HG03159 (cell line): ENCODE measurements around the gene VPS54.
"Not testable (repeated sequence)": the region's sequence is repeated elsewhere in the genome, so short reads cannot be mapped to it uniquely, and the experiment has no call there.

ENCODE experiments used
- ATAC-seq: cut with Tn5 transposase; IDR thresholded peaks from one replicate; pipeline ENCODE4 v1.9.1; 2021; ENCODE audit warnings: mild to moderate bottlenecking, moderate library complexity; ENCODE audit not compliant: unreplicated experiment

VPS54 gene

DNA sequence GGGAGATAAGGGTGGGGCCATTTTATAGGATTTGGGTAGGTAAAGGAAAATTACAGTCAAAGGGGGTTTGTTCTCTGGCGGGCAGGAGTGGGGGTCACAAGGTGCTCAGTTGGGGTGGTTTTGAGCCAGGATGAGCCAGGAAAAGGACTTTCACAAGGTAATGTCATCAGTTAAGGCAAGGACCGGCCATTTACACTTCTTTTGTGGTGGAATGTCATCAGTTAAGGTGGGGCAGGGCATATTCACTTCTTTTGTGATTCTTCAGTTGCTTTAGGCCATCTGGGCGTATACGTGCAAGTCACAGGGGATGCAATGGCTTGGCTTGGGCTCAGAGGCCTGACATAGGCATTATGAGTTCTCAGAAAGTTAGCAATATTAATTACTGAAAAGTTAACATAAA, 171.7 kb downstream of the VPS54 start:
- ATAC-seq: not testable (repeated sequence)

DNA sequence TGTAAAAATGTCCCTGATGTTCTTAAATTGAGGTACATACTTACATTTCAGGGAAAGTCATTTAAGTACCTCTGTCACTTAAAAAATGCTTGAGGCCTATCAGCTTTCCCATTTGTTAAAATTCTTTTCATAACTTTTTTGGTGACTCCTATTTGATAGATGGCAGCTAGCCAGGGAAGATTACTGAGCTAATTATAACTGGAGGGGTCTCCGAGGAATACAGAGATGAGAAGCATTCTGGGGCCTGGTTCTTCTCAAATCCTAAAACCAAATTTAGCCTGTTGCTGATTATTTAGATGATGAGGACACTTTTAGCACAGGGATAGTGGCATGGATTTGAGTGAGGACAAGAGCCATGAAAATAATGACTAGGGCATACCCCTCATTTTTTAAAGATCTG, 172.7 kb downstream of the VPS54 start:
- ATAC-seq: no peak

DNA sequence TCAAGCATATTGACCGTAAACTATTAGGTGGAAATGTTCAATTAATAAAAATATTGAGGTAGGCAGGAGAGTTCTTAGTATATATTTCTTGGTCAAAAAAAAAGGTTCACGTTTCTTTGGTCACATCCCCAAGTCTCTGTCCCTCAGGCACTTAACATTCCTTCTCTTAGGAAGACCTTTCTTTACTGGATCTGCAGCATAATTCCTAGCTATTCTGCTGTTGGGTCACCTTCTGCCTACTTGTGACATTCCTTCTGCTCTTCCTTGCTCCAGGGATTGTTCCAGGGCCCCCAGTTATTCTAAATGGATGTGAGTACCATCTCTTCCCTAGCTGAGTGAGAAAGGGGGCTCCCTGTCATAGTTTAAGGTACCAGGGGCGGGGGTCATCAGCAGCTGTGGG, 173.4 kb downstream of the VPS54 start:
- no peak for ATAC-seq

DNA sequence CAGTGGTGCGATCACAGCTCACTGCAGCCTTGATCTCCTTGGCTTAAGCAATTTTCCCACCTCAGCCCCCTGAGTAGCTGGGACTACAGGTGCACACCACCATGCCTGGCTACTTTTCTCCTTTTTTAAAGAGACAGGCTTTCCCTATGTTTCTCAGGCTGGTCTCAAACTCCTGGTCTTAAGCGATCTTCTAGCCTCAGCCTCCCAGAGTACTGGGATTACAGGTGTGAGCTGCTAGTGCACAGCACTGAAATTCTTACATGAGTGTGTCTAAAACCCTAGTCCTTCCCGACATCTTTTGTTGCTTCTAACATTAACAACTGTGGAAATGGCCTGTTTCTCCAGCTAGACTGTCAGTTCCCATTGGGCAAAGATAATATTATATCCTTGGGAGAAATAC, 174.6 kb downstream of the VPS54 start:
- no peak for ATAC-seq

DNA sequence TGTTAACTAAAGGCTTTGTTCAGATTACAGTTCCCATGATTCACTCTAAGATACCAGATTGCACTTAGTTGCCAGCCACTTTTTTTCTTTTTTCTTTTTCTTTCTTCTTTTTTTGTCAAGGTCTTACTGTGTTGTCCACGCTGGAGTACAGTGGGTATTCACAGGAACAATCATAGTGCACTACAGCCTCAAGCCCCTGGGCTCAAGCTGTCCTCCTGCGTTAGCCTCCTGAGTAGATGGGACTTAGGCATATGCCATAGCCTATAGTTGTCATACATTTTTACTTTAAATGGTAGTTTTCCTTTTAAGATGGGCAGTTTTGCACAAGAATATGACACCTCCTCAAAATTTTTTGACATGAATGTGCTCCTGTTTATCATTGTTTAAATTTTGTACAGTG, 175.4 kb downstream of the VPS54 start:
- no peak for ATAC-seq

DNA sequence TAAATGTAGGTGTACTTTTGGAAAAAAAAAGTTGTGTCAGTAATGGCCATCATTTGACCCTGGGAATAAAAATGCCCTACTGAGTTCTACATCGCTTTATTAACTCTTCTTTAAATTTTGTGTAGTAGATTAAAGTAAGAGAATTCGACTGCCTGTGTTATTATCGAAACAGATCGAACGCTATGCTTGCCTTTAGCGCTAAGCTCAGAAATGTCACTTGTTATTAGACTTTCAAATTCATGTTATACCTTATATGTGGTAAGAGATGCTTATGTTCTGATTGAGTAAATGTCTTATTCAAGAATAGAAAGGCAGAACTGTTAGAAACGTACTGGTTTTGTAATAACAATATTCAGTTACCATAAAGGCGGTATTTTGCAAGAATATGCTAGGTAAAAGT, 176.1 kb downstream of the VPS54 start:
- no peak for ATAC-seq

DNA sequence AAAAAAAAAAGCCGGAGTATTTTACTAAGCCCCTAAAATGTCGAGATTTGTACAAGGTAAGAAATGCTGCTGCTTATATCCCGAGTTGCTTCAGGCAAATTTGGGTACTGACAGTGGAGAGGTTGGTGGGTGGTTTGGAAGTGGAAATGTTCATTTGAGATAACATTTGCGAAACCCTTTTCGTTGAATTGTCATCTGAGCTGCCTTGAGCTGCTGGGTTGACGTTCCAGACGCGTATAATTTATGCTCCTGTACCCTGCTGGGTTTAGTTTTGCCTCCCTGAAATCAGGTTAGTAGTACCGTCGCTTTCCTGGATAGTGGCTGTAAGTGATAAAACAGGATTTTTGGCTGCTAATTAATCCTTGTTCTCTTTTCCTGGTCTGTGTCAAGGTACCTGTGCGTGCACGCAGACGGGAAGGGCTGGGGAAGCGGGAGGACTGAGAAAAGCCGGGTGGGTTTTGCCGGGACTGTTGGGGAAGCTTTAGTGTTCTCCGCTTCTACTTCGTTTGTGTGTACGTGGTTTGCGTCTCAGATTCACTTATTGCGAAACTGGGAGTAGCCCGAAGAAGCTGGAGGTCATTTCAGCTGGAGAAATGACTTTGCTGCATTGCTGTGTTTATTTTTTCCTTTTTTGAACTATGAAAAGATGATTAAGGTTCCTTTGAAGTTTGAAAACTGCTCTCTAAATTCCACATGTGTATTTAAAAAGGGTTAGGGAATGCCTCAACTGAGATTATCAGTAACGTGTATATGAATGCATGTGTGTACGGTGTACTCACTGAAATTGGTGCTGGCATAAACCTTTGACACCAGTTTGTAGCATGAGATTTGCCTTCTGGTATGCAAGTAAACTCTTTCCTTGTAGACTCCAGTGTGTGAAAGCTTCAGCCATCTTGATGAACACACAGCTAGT, 176.8 kb downstream of the VPS54 start:
- ATAC-seq: no peak
